HK-2 (cell line): ENCODE results near the gene NEK6.

Experiments used
- DNase-seq: peaks from one replicate; pipeline ENCODE4 v3.0.0-alpha.2; 2018; ENCODE audit not compliant: unreplicated experiment

Gene NEK6

GRCh38 chr9:124399323-124399967 lies 141.7 kb downstream of the NEK6 start:
- DNase-seq: no peak

GRCh38 chr9:124399968-124400940 lies 142.5 kb downstream of the NEK6 start:
- no peak for DNase-seq
